ENCODE measurements around the gene ATXN10. TPM values are rescaled to one million over a fixed set of nuclear protein-coding genes. Genes with fewer than 3 reads are reported as not detected.

The ATXN10 gene
- total RNA-seq, 1 experiment from 2014 or later = 135 TPM

- Histone ChIP-seq H3K27me3 (ENCODE audit: insufficient read depth, low read length) (no peaks in the 10 kb centered on the region), H3K9ac (ENCODE audit: low read length) (no peak overlapping the region), H3K36me3 (ENCODE audit: control insufficient read depth in 1 of 2, insufficient read depth in 2 of 2, low read length in 2 of 2) (no peaks in the 10 kb centered on the region), H3K4me1 (ENCODE audit: control insufficient read depth in 1 of 2, insufficient read depth in 2 of 2, low read length in 2 of 2) (no peaks in the 10 kb centered on the region), H3K27ac (ENCODE audit: low read depth, low read length) (no peak overlapping the region), H2AFZ (ENCODE audit: low read depth, low read length, poor library complexity, severe bottlenecking) (no peak overlapping the region), H3K4me3 (replicated peaks in 1 of 2; ENCODE audit: low read depth in 1 of 2, low read length in 2 of 2) (no peak overlapping the region), H3K79me2 (ENCODE audit: insufficient read depth, low read length) (no peaks in the 10 kb centered on the region), H3K4me2 (ENCODE audit: low read length) (no peak overlapping the region), H3K9me2 (ENCODE audit: insufficient read depth) (no peaks in the 10 kb centered on the region), H3K9me3 (ENCODE audit: control insufficient read depth in 1 of 2, insufficient read depth in 1 of 2, low read depth in 1 of 2, low read length in 2 of 2) (no peaks in the 10 kb centered on the region), H4K20me1 (ENCODE audit: insufficient read depth) (no peaks in the 10 kb centered on the region)
- POLR2A ChIA-PET = no interaction called here
- no peak for ATAC-seq
- BruUV-seq (replicated peaks) = no TSS peak
- RAD21 ChIA-PET (ENCODE audit: low non-redundant PET in 1 of 2, low total read pairs in 2 of 2, uncharacterized antibody in 2 of 2, unreplicated experiment in 2 of 2) = no interaction called here
- no peak for DNase-seq (ENCODE audit: low read depth, low spot score)
- intact Hi-C loops (cut with micrococcal nuclease) = no loop called here
- CTCF ChIA-PET = no interaction called here
- no peak for TF ChIP-seq JUND (IDR thresholded peaks at IDR 0.05)
- TF ChIP-seq RAD21 (IDR thresholded peaks at IDR 0.05; ENCODE audit: low read depth) = no peak
- no peak for TF ChIP-seq TCF7L2 (IDR thresholded peaks at IDR 0.05; ENCODE audit: borderline replicate concordance, extremely low read depth, insufficient read depth, insufficient read length)
- no peak for TF ChIP-seq ELF1 (IDR thresholded peaks at IDR 0.05; ENCODE audit: borderline replicate concordance, low read depth)
- no peak for TF ChIP-seq SIN3A (IDR thresholded peaks at IDR 0.05; ENCODE audit: low read depth)
- no peak for TF ChIP-seq REST (IDR thresholded peaks at IDR 0.05; ENCODE audit: low read depth)
- TF ChIP-seq, protein P1, sequence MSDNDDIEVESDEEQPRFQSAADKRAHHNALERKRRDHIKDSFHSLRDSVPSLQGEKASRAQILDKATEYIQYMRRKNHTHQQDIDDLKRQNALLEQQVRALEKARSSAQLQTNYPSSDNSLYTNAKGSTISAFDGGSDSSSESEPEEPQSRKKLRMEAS (IDR thresholded peaks at IDR 0.05) = no peak
- TF ChIP-seq CEBPB (IDR thresholded peaks at IDR 0.05; ENCODE audit: low read depth) = no peak
- TF ChIP-seq SRF (IDR thresholded peaks at IDR 0.05; ENCODE audit: low read depth) = no peak
- TF ChIP-seq ZFX (IDR thresholded peaks at IDR 0.05) = no peak
- TF ChIP-seq, protein P2, sequence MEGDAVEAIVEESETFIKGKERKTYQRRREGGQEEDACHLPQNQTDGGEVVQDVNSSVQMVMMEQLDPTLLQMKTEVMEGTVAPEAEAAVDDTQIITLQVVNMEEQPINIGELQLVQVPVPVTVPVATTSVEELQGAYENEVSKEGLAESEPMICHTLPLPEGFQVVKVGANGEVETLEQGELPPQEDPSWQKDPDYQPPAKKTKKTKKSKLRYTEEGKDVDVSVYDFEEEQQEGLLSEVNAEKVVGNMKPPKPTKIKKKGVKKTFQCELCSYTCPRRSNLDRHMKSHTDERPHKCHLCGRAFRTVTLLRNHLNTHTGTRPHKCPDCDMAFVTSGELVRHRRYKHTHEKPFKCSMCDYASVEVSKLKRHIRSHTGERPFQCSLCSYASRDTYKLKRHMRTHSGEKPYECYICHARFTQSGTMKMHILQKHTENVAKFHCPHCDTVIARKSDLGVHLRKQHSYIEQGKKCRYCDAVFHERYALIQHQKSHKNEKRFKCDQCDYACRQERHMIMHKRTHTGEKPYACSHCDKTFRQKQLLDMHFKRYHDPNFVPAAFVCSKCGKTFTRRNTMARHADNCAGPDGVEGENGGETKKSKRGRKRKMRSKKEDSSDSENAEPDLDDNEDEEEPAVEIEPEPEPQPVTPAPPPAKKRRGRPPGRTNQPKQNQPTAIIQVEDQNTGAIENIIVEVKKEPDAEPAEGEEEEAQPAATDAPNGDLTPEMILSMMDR (IDR thresholded peaks at IDR 0.05 in 2 of 3, conservative IDR thresholded peaks at IDR 0.05 in 1 of 3; ENCODE audit: borderline replicate concordance in 1 of 3, insufficient read depth in 1 of 3, low read depth in 2 of 3, low read length in 2 of 3) = no peak
- no peak for TF ChIP-seq POLR2AphosphoS5 (IDR thresholded peaks at IDR 0.05; ENCODE audit: low read depth, low read length)
- no peak for TF ChIP-seq ATF3 (IDR thresholded peaks at IDR 0.05)
- no peak for TF ChIP-seq ZNF274 (IDR thresholded peaks at IDR 0.05; ENCODE audit: low read depth, low read length)
- TF ChIP-seq YY1 (IDR thresholded peaks at IDR 0.05; ENCODE audit: extremely low read depth, insufficient replicate concordance, low read depth, low read length) = no peak
- TF ChIP-seq POLR2A (IDR thresholded peaks at IDR 0.05; ENCODE audit: borderline replicate concordance, extremely low read depth, insufficient read depth, insufficient read length) = no peak
These were observed 146.9 kb downstream of the ATXN10 start for GRCh38 chr22:45818424-45819085.
